H9 (cell line): Measurements from ENCODE around the gene SART1. TPM values are rescaled to one million over a fixed set of nuclear protein-coding genes. Genes with fewer than 3 reads are reported as not detected.

ENCODE experiments used
- DNase-seq: peaks from one replicate; pipeline ENCODE4 v3.0.0-alpha.2; 2017
- H2AFZ ChIP-seq: one replicate; pipeline ENCODE4 v1.6.1; 2013; ENCODE audit warnings: mild to moderate bottlenecking, low read length, control low read depth, moderate library complexity
- H2AK5ac ChIP-seq: 2 replicates; pipeline ENCODE4 v1.6.1; 2013; ENCODE audit warnings: low read length, control low read depth, mixed read lengths; ENCODE audit not compliant: insufficient read length
- H2BK120ac ChIP-seq: one replicate; pipeline ENCODE4 v1.6.1; 2013; ENCODE audit warnings: low read depth, mild to moderate bottlenecking, low read length, control low read depth, inconsistent platforms; ENCODE audit not compliant: poor library complexity, severe bottlenecking
- H2BK12ac ChIP-seq: 2 replicates; pipeline ENCODE4 v1.6.1; 2013; ENCODE audit warnings: low read length, control low read depth, mixed read lengths, low read depth; ENCODE audit not compliant: insufficient read length
- H2BK15ac ChIP-seq: 2 replicates; pipeline ENCODE4 v1.6.1; 2013; ENCODE audit warnings: low read depth, low read length, control low read depth
- H2BK20ac ChIP-seq: one replicate; pipeline ENCODE4 v1.6.1; 2013; ENCODE audit warnings: low read depth, mild to moderate bottlenecking, low read length, control low read depth, inconsistent platforms; ENCODE audit not compliant: poor library complexity, severe bottlenecking
- H2BK5ac ChIP-seq: 2 replicates; pipeline ENCODE4 v1.6.1; 2013; ENCODE audit warnings: low read length, control low read depth, mixed read lengths; ENCODE audit not compliant: insufficient read length
- H3K14ac ChIP-seq: 2 replicates; pipeline ENCODE4 v1.6.1; 2013; ENCODE audit warnings: low read length, control low read depth; ENCODE audit not compliant: insufficient read depth
- H3K18ac ChIP-seq: 2 replicates; pipeline ENCODE4 v1.6.1; 2013; ENCODE audit warnings: low read depth, mild to moderate bottlenecking, mixed read lengths, low read length, control low read depth; ENCODE audit not compliant: insufficient read length
- H3K23ac ChIP-seq: 2 replicates; pipeline ENCODE4 v1.6.1; 2013; ENCODE audit warnings: low read length, control low read depth, mixed read lengths, low read depth; ENCODE audit not compliant: insufficient read length
- H3K23me2 ChIP-seq: 2 replicates; pipeline ENCODE4 v1.6.1; 2013; ENCODE audit warnings: low read depth, mild to moderate bottlenecking, mixed read lengths, low read length, control low read depth; ENCODE audit not compliant: insufficient read length, poor library complexity, severe bottlenecking
- H3K27ac ChIP-seq: 2 replicates; pipeline ENCODE4 v1.5.1; 2013; ENCODE audit warnings: low read length, control low read depth, mixed read lengths, low read depth; ENCODE audit not compliant: insufficient read length
- H3K27me3 ChIP-seq: 2 replicates; pipeline ENCODE4 v1.6.1; 2013; ENCODE audit warnings: low read length, control low read depth, inconsistent platforms; ENCODE audit not compliant: insufficient read depth
- H3K4ac ChIP-seq: 2 replicates; pipeline ENCODE4 v1.6.1; 2013; ENCODE audit warnings: low read depth, mild to moderate bottlenecking, control low read depth, inconsistent platforms, low read length, moderate library complexity
- H3K4me1 ChIP-seq: 2 replicates; pipeline ENCODE4 v1.6.1; 2013; ENCODE audit warnings: low read length, control low read depth, inconsistent platforms; ENCODE audit not compliant: insufficient read depth
- H3K4me2 ChIP-seq: 2 replicates; pipeline ENCODE4 v1.6.1; 2013; ENCODE audit warnings: low read length, control low read depth, mixed read lengths; ENCODE audit not compliant: insufficient read length, insufficient read depth
- H3K56ac ChIP-seq: 2 replicates; pipeline ENCODE4 v1.6.1; 2013; ENCODE audit warnings: low read depth, mild to moderate bottlenecking, mixed read lengths, low read length, control low read depth; ENCODE audit not compliant: insufficient read length
- H3K79me1 ChIP-seq: 2 replicates; pipeline ENCODE4 v1.6.1; 2013; ENCODE audit warnings: low read depth, mild to moderate bottlenecking, moderate library complexity, low read length, control low read depth, inconsistent platforms; ENCODE audit not compliant: insufficient read depth, poor library complexity, severe bottlenecking
- H3K79me2 ChIP-seq: 2 replicates; pipeline ENCODE4 v1.6.1; 2013; ENCODE audit warnings: low read length, control low read depth, inconsistent platforms; ENCODE audit not compliant: insufficient read depth
- H3K9ac ChIP-seq: 2 replicates; pipeline ENCODE4 v1.6.1; 2013; ENCODE audit warnings: low read length, control low read depth, mixed read lengths; ENCODE audit not compliant: insufficient read length; ENCODE audit errors: extremely low read depth
- H3K9me3 ChIP-seq: one replicate; pipeline ENCODE4 v1.6.1; 2013; ENCODE audit warnings: low read depth, low read length, inconsistent platforms; ENCODE audit not compliant: control insufficient read depth
- H3T11ph ChIP-seq: one replicate; pipeline ENCODE4 v1.6.1; 2013; ENCODE audit warnings: mild to moderate bottlenecking, low read length, control low read depth, inconsistent platforms
- H4K20me1 ChIP-seq: one replicate; pipeline ENCODE4 v1.6.1; 2013; ENCODE audit not compliant: control insufficient read depth, insufficient read length, insufficient read depth
- H4K5ac ChIP-seq: 2 replicates; pipeline ENCODE4 v1.6.1; 2013; ENCODE audit warnings: low read depth, mild to moderate bottlenecking, mixed read lengths, low read length, control low read depth; ENCODE audit not compliant: insufficient read length
- H4K8ac ChIP-seq: replicated peaks from 2 replicates; pipeline ENCODE4 v1.6.1; 2013; ENCODE audit warnings: low read length, control low read depth, mixed read lengths, low read depth; ENCODE audit not compliant: insufficient read length
- H4K91ac ChIP-seq: 2 replicates; pipeline ENCODE4 v1.6.1; 2013; ENCODE audit warnings: low read depth, mild to moderate bottlenecking, moderate library complexity, mixed read lengths, low read length, control low read depth; ENCODE audit not compliant: insufficient read length
- H3K27ac Mint-ChIP-seq, 3 experiments: 2 replicates in 2 of 3; 3 replicates in 1 of 3; pipeline ENCODE4 v1.8.0; 2020 to 2021; ENCODE audit warnings: mixed read lengths in 3 of 3, mild to moderate bottlenecking in 1 of 3, moderate library complexity in 1 of 3
- H3K27me3 Mint-ChIP-seq: 2 replicates; pipeline ENCODE4 v1.8.0; 2021; ENCODE audit warnings: low read depth, mild to moderate bottlenecking, moderate library complexity, mixed read lengths
- H3K36me3 Mint-ChIP-seq, 3 experiments: 2 replicates in 2 of 3; 3 replicates in 1 of 3; pipeline ENCODE4 v1.8.0; 2020 to 2021; ENCODE audit warnings: low read depth in 3 of 3, mixed read lengths in 3 of 3; ENCODE audit not compliant: insufficient read depth in 1 of 3
- H3K4me1 Mint-ChIP-seq, 2 experiments: 2 replicates each; pipeline ENCODE4 v1.8.0; 2020; ENCODE audit warnings: mixed read lengths in 2 of 2
- H3K4me3 Mint-ChIP-seq, 2 experiments: 2 replicates in 1 of 2; 3 replicates in 1 of 2; pipeline ENCODE4 v1.8.0; 2020 to 2021; ENCODE audit warnings: mild to moderate bottlenecking in 2 of 2, mixed read lengths in 2 of 2, moderate library complexity in 1 of 2
- H3K9me3 Mint-ChIP-seq, 2 experiments: 2 replicates in 1 of 2; 3 replicates in 1 of 2; pipeline ENCODE4 v1.8.0; 2020; ENCODE audit warnings: mild to moderate bottlenecking in 2 of 2, mixed read lengths in 2 of 2, moderate library complexity in 1 of 2
- CTCF ChIP-seq: fragments of 200-600 bp; sonication (generic); conservative IDR thresholded peaks from 3 replicates; pipeline ENCODE4 v1.8.0; 2021; ENCODE audit warnings: antibody characterized with exemption, mild to moderate bottlenecking
- WGBS: extraction: QIAGEN DNeasy Blood & Tissue Kit; methylation state at CpG from one replicate; pipeline ENCODE4 v1.1.7; 2013; ENCODE audit warnings: missing lambda C conversion rate, low lambda C conversion rate, mixed read lengths; ENCODE audit not compliant: insufficient read length; ENCODE audit errors: extremely low coverage; 5-methylcytosine and 5-hydroxymethylcytosine counted together
- total RNA-seq: library from RNA; stranded (reverse); gene quantifications from 2 replicates; pipeline ENCODE4 v1.2.1, GENCODE V29; 2021

The SART1 gene
- total RNA-seq, 1 experiment from 2014 or later = 52.0 TPM

- Histone ChIP-seq H3K27me3 (peaks cover 4% of the 10 kb centered on the region; the same call in 1 of the 2 replicates), H2BK5ac (no peak overlapping the region), H3K27ac (no peak overlapping the region), H3K18ac (no peak overlapping the region), H3K23me2 (peaks cover 6% of the 10 kb centered on the region), H4K5ac (no peak overlapping the region), H2BK120ac (no peak overlapping the region), H3T11ph (no peak overlapping the region), H3K23ac (no peak overlapping the region), H3K79me1 (no peaks in the 10 kb centered on the region), H4K20me1 (no peaks in the 10 kb centered on the region), H2BK20ac (no peak overlapping the region), H3K79me2 (peaks cover 3% of the 10 kb centered on the region; the same call in 1 of the 2 replicates), H2BK12ac (no peak overlapping the region), H4K8ac (no peak overlapping the region), H3K9ac (no peak overlapping the region), H3K4me2 (no peak overlapping the region), H3K56ac (no peak overlapping the region), H3K4me1 (no peaks in the 10 kb centered on the region), H2BK15ac (no peak overlapping the region), H3K4ac (no peak overlapping the region), H2AFZ (no peak overlapping the region), H3K14ac (no peak overlapping the region), H3K9me3 (no peaks in the 10 kb centered on the region), H4K91ac (no peak overlapping the region), H2AK5ac (no peak overlapping the region)
- Mint-ChIP-seq H3K9me3 (no peaks in the 10 kb centered on the region), H3K4me3 (no peak overlapping the region), H3K4me1 (peaks cover 21 to 34% of the 10 kb centered on the region in 2 experiments), H3K36me3 (peaks cover 5 to 28% (median 22%) of the 10 kb centered on the region in 3 experiments; a peak in 5 of 7 replicates), H3K27me3 (no peaks in the 10 kb centered on the region; the same call in 1 of the 2 replicates), H3K27ac (no peak overlapping the region; a peak in 1 of 7 replicates)
- no peak for TF ChIP-seq CTCF
- no CpG with 5 or more reads among the region's 2 CpGs for WGBS
- DNase-seq = no peak
Observed at GRCh38 chr11:66008095-66008467, 46.5 kb downstream of the SART1 start.
